ENCODE results near the gene UCP1. TPM values are rescaled to one million over a fixed set of nuclear protein-coding genes. Genes with fewer than 3 reads are reported as not detected.

UCP1 gene
- total RNA-seq (not detected), polyA plus RNA-seq (not detected)
- long read RNA-seq, donor 1, result 0 reads
- long read RNA-seq, donor 2, partial matches to known transcripts, result 0 of 1 reads
- long read RNA-seq, donor 2, other reads (novel, unspliced or antisense), result 1 of 1 reads

DNA sequence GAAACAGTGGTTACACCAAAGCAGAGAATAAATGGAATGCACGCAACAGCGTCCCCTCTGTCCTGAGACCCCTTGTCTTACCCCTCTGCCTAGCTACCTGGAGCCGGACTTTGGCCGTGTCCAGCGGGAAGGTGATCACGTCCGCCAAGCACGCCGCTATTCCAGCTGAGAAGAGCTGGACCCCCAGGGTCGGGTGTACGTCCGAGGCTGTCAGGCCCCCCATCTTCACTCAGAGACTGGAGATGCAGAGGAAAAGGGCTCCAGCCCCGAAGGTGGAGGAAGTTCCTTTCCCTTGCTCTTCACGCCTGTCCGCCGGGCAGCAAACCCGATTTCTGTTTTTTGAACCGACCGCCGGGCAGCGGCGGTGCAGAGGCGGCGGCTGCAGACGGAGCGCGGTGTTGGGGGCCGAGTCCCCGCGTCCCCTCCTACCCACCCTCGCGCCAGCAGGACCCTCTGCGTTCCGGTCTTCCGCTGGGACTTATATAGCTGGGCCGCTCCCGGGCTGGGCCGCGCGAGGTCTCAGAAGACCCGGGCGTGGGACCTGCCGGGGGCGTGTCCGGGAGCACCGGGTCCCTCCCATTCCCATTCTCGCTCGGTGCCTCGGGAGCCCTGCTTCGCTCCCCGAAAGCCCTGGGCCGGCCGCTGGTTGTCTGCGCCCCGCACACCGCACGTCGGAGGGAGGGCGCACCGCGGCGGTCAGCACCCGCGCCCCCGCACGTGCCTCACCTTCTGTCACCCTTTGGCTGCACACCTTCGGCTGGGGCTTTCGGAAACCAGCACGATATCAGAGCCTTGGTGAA, at the start of gene UCP1:
UCP1 (minus strand) TSS at position 455 of the 800 bp plus-strand sequence; CDS start at position 223, 232 bp downstream.
- Histone ChIP-seq H3K36me3 (ENCODE audit: control insufficient read depth in 1 of 2, insufficient read depth in 2 of 2, low read length in 1 of 2) (no peaks in the 10 kb centered on the region), H3K4me3 (ENCODE audit: low read length in 2 of 2) (peak within 1 kb of the TSS in 1 of 2 donors; percentile 32), H3K27me3 (ENCODE audit: control insufficient read depth in 1 of 2, insufficient read depth in 2 of 2, low read length in 1 of 2) (no peaks in the 10 kb centered on the region), H3K27ac (ENCODE audit: low read depth in 1 of 2, low read length in 2 of 2) (no peak within 1 kb of the TSS), H3K4me1 (ENCODE audit: control insufficient read depth in 1 of 2, insufficient read depth in 2 of 2, low read length in 2 of 2) (no peaks in the 10 kb centered on the region), H3K9me3 (ENCODE audit: control insufficient read depth, low read length) (peaks cover 4% of the 10 kb centered on the region)
- intact Hi-C loops (cut with DNase I), result no loop called here
- 2% methylated on average over 62 to 69 of the region's 69 CpGs for WGBS, 2 donors
- ATAC-seq (ENCODE audit: low FRiP score) (peak; percentile 58), DNase-seq (peak; percentile 45 to 75)

- WGBS, 2 donors, result 45 to 49% methylated on average over 7 of the region's 7 CpGs
- no peak overlapping the region for H3K4me3 ChIP-seq (ENCODE audit: low read length in 2 of 2)
- H3K27me3 ChIP-seq (ENCODE audit: control insufficient read depth in 1 of 2, insufficient read depth in 2 of 2, low read length in 1 of 2), result no peaks in the 10 kb centered on the region
- no peaks in the 10 kb centered on the region for H3K4me1 ChIP-seq (ENCODE audit: control insufficient read depth in 1 of 2, insufficient read depth in 2 of 2, low read length in 2 of 2)
- no peaks in the 10 kb centered on the region for H3K9me3 ChIP-seq (ENCODE audit: control insufficient read depth, low read length)
- no peak for DNase-seq
- no peak for ATAC-seq (ENCODE audit: low FRiP score)
- H3K27ac ChIP-seq (ENCODE audit: low read depth in 1 of 2, low read length in 2 of 2), result no peak overlapping the region
- intact Hi-C loops (cut with DNase I), result no loop called here
- H3K36me3 ChIP-seq (ENCODE audit: control insufficient read depth in 1 of 2, insufficient read depth in 2 of 2, low read length in 1 of 2), result peaks cover 0 to 2% of the 10 kb centered on the region in 2 donors
Measured at GRCh38 chr4:140617499-140618248, 48.9 kb upstream of the UCP1 start.

GRCh38 chr4:140615451-140615850, 46.7 kb upstream of the UCP1 start:
- Histone ChIP-seq H3K4me3 (ENCODE audit: low read length in 2 of 2) (no peak overlapping the region), H3K27me3 (ENCODE audit: control insufficient read depth in 1 of 2, insufficient read depth in 2 of 2, low read length in 1 of 2) (no peaks in the 10 kb centered on the region), H3K36me3 (ENCODE audit: control insufficient read depth in 1 of 2, insufficient read depth in 2 of 2, low read length in 1 of 2) (no peaks in the 10 kb centered on the region), H3K27ac (ENCODE audit: low read depth in 1 of 2, low read length in 2 of 2) (no peak overlapping the region), H3K4me1 (ENCODE audit: control insufficient read depth in 1 of 2, insufficient read depth in 2 of 2, low read length in 2 of 2) (no peaks in the 10 kb centered on the region), H3K9me3 (ENCODE audit: control insufficient read depth, low read length) (no peaks in the 10 kb centered on the region)
- DNase-seq, result no peak
- 86 to 91% methylated on average over 1 of the region's 1 CpG for WGBS, 2 donors
- intact Hi-C loops (cut with DNase I), result no loop called here
- no peak for ATAC-seq (ENCODE audit: low FRiP score)

DNA sequence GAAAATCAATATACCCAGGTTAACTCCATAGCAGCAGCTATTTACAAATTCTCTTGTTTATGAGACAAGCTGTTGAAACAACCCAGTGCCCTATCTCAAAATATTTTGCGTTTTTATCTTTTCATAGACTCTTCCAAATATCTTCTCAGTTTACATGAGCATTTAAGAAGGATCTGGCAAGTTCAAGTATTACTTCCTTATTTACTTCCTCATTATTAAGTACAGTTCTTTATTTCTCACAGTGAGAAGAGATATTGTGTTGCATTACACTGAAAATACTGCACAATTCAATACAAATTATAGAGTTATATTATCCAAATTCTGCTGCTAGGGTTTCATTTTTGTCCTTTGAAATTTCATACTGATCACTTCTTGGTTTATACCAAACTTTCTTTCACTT, 43.6 kb upstream of the UCP1 start:
- Histone ChIP-seq H3K4me3 (ENCODE audit: low read length in 2 of 2) (no peak overlapping the region), H3K9me3 (ENCODE audit: control insufficient read depth, low read length) (no peaks in the 10 kb centered on the region), H3K36me3 (ENCODE audit: control insufficient read depth in 1 of 2, insufficient read depth in 2 of 2, low read length in 1 of 2) (no peaks in the 10 kb centered on the region), H3K27ac (ENCODE audit: low read depth in 1 of 2, low read length in 2 of 2) (no peak overlapping the region), H3K27me3 (ENCODE audit: control insufficient read depth in 1 of 2, insufficient read depth in 2 of 2, low read length in 1 of 2) (no peaks in the 10 kb centered on the region), H3K4me1 (ENCODE audit: control insufficient read depth in 1 of 2, insufficient read depth in 2 of 2, low read length in 2 of 2) (no peaks in the 10 kb centered on the region)
- no peak for ATAC-seq (ENCODE audit: low FRiP score)
- intact Hi-C loops (cut with DNase I), result no loop called here
- WGBS, 2 donors, result 83 to 86% methylated on average over 1 of the region's 1 CpG
- no peak for DNase-seq

DNA sequence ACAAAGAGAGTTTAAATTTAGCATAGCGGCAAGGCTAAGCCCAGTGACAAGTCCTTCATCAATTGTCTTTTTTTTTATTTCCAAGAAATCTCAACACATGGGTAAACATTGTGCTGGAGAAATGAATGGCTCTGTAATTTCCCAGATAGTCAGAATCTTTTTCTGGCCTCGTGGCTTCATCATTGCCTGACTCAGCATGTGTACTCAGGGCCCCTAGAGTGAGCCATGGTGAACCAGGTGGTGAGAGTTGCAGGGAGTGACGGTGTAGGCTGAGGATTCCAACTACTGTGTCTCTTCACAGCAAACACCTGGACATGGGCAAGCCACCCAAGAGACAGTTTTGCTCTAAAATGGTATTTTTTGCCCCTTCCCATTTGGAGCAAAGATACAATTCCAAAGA, 43.1 kb upstream of the UCP1 start:
- H3K27ac ChIP-seq (ENCODE audit: low read depth in 1 of 2, low read length in 2 of 2), result no peak overlapping the region
- ATAC-seq (ENCODE audit: low FRiP score) (no peak), DNase-seq (no peak)
- no peaks in the 10 kb centered on the region for H3K36me3 ChIP-seq (ENCODE audit: control insufficient read depth in 1 of 2, insufficient read depth in 2 of 2, low read length in 1 of 2)
- intact Hi-C loops (cut with DNase I), result no loop called here
- no peaks in the 10 kb centered on the region for H3K27me3 ChIP-seq (ENCODE audit: control insufficient read depth in 1 of 2, insufficient read depth in 2 of 2, low read length in 1 of 2)
- H3K9me3 ChIP-seq (ENCODE audit: control insufficient read depth, low read length), result no peaks in the 10 kb centered on the region
- no peaks in the 10 kb centered on the region for H3K4me1 ChIP-seq (ENCODE audit: control insufficient read depth in 1 of 2, insufficient read depth in 2 of 2, low read length in 2 of 2)
- H3K4me3 ChIP-seq (ENCODE audit: low read length in 2 of 2), result no peak overlapping the region
- WGBS, 2 donors, result 66 to 76% methylated on average over 3 of the region's 3 CpGs

DNA sequence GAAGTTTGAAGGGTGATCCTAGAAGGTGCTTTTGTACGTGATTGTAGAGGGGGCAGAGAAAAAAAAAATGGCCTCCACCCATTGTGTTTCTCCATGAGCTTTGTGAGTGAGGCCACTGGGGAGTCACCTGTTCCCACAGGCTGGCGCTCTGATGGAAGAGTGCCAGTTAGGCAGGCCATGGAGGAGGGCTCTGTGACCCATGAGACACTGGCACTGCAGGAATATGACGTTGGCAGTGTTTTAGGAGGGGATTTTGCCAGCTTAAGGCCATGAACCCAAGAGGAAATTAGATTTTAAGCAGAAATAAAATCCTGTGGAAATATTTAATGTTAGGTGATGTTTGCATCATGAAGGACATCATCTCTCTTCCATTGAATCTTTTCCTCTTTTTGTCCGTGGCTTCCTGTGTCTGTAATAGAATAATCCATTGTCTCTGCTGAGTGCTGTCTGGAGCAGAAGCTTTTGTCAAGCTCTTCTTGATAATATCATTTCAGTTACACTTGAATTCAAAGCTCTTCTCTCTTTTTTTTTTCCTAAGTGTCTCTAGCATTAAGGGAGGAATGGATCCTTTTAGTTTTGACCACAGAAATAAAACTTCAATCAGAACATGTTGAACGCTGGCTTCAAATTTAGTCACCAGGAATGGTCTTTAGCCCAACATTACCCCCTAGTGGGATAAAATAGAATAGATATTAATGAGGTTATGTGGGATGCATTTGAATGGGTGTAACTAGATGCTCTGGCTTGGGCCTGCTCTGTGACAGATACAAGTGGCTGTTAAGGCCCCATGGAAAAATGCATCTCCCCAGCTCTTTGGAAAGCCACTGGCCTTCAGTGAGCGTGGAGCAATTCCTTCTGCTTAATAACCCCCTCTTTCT, 41.0 kb upstream of the UCP1 start:
- Histone ChIP-seq H3K27ac (ENCODE audit: low read depth in 1 of 2, low read length in 2 of 2) (no peak overlapping the region), H3K36me3 (ENCODE audit: control insufficient read depth in 1 of 2, insufficient read depth in 2 of 2, low read length in 1 of 2) (no peaks in the 10 kb centered on the region), H3K4me1 (ENCODE audit: control insufficient read depth in 1 of 2, insufficient read depth in 2 of 2, low read length in 2 of 2) (no peaks in the 10 kb centered on the region), H3K27me3 (ENCODE audit: control insufficient read depth in 1 of 2, insufficient read depth in 2 of 2, low read length in 1 of 2) (no peaks in the 10 kb centered on the region), H3K4me3 (ENCODE audit: low read length in 2 of 2) (no peak overlapping the region), H3K9me3 (ENCODE audit: control insufficient read depth, low read length) (no peaks in the 10 kb centered on the region)
- ATAC-seq (ENCODE audit: low FRiP score) (peak; percentile 59), DNase-seq (no peak)
- WGBS, 2 donors, result 20 to 28% methylated on average over 6 of the region's 6 CpGs
- intact Hi-C loops (cut with DNase I), result loop anchor here (5.0 to 10.0 kb wide), 2 partner anchors 245 to 247 kb away; no protein-coding TSS in a partner anchor

- WGBS, 2 donors, result 87 to 88% methylated on average over 4 of the region's 4 CpGs
- Histone ChIP-seq H3K4me1 (ENCODE audit: control insufficient read depth in 1 of 2, insufficient read depth in 2 of 2, low read length in 2 of 2) (no peaks in the 10 kb centered on the region), H3K27me3 (ENCODE audit: control insufficient read depth in 1 of 2, insufficient read depth in 2 of 2, low read length in 1 of 2) (no peaks in the 10 kb centered on the region), H3K4me3 (ENCODE audit: low read length in 2 of 2) (no peak overlapping the region), H3K36me3 (ENCODE audit: control insufficient read depth in 1 of 2, insufficient read depth in 2 of 2, low read length in 1 of 2) (no peaks in the 10 kb centered on the region), H3K9me3 (ENCODE audit: control insufficient read depth, low read length) (no peaks in the 10 kb centered on the region), H3K27ac (ENCODE audit: low read depth in 1 of 2, low read length in 2 of 2) (no peak overlapping the region)
- intact Hi-C loops (cut with DNase I), result loop anchor here (5.0 to 10.0 kb wide), 2 partner anchors 243 to 246 kb away; no protein-coding TSS in a partner anchor
- ATAC-seq (ENCODE audit: low FRiP score), result no peak
- no peak for DNase-seq
Measured at GRCh38 chr4:140607852-140608251, 39.1 kb upstream of the UCP1 start.

DNA sequence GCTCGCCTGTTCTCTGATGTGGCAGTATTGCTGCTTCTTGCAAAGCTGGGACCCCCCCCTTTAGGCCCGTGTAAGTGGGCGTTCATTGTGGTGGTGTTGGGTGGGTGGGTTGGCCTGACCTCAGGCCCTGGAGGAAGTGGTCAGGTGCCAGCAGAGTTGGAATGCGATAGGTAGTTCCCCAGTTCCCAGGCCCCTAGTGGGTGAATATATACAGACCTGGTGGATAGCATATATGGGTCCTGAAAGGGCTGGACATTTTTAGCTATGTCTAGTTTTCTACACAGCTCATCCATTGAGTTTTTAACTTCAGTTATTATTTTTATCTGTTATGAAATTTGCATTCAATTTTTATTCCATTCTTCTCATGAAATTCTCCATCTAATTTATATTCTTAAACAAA, 35.8 kb upstream of the UCP1 start:
- intact Hi-C loops (cut with DNase I), result loop anchor here in 1 of 2 donors (10.0 kb wide), 1 partner anchor 240 kb away; no protein-coding TSS in a partner anchor
- no peaks in the 10 kb centered on the region for H3K36me3 ChIP-seq (ENCODE audit: control insufficient read depth in 1 of 2, insufficient read depth in 2 of 2, low read length in 1 of 2)
- H3K4me1 ChIP-seq (ENCODE audit: control insufficient read depth in 1 of 2, insufficient read depth in 2 of 2, low read length in 2 of 2), result no peaks in the 10 kb centered on the region
- 90 to 91% methylated on average over 4 of the region's 4 CpGs for WGBS, 2 donors
- no peak for DNase-seq
- H3K9me3 ChIP-seq (ENCODE audit: control insufficient read depth, low read length), result no peaks in the 10 kb centered on the region
- no peak overlapping the region for H3K27ac ChIP-seq (ENCODE audit: low read depth in 1 of 2, low read length in 2 of 2)
- no peaks in the 10 kb centered on the region for H3K27me3 ChIP-seq (ENCODE audit: control insufficient read depth in 1 of 2, insufficient read depth in 2 of 2, low read length in 1 of 2)
- ATAC-seq (ENCODE audit: low FRiP score), result no peak
- no peak overlapping the region for H3K4me3 ChIP-seq (ENCODE audit: low read length in 2 of 2)
